LHCN-M2 (cell line): ENCODE results near the gene ATG13. TPM values are rescaled to one million over a fixed set of nuclear protein-coding genes. Genes with fewer than 3 reads are reported as not detected.
"Not testable (repeated sequence)": the region's sequence is repeated elsewhere in the genome, so short reads cannot be mapped to it uniquely, and the experiment has no call there.

Experiments used
- DNase-seq: peaks from one replicate; pipeline ENCODE4 v3.0.0-alpha.2; 2012; ENCODE audit warnings: low read depth
- total RNA-seq: library from RNA; depleted of rRNA; stranded (reverse); fragments of >200 nt; gene quantifications from 2 replicates; pipeline ENCODE4 v1.2.3, GENCODE V29; 2014

Gene ATG13
- total RNA-seq, 1 experiment from 2014 or later = 54.2 TPM

DNA sequence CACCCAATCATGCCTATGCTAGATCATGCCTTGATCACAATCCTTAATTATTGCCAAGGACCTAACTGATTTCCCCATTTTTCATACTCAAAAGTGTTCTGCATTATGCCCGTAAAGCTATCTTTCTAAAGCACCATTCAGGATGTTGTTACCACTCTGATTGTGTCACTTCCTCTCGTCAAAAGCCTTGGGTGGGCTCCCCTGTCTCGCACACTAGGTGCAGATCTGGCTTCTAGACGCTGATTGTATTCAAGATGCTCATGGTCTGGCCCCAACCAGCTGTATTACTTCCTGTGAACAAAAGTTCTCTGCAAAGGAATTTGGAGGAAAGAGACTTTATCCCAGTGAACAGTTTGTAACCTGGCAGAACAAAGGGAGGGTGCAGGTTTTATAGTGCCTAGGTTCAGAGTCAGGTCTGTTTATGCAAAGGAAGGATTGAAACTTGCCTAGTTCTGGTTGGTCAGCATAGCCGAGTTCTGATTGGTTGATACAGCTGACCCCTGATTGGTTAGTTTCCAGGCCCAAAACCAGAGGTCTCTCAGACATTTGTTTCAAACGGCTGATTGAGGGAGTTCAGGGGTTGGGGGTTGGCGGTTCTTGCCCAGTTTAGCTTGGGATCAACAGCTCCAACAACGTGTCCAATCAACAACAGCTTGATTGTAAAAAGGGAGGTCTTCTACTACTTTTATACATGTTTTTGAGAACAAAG lies 25.4 kb downstream of the ATG13 start:
- DNase-seq = no peak

DNA sequence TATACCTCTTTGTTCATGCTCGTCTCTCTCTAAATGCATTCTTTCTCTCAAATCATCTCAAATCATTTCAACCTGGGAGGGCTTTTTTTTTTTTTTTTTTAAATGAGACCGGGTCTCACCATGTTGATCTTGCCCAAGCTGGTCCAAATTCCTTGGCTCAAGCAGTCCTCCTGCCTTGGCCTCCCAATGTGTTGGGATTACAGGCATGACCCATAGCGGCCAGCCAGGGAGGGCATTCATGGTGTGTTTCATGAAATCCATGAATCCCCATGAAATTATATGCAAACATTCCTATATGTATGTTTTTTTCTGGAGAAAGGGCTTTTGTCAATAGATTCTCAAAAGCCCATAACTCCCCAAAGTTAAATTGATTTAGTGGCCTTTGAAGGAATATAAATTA lies 26.2 kb downstream of the ATG13 start:
- DNase-seq = no peak

DNA sequence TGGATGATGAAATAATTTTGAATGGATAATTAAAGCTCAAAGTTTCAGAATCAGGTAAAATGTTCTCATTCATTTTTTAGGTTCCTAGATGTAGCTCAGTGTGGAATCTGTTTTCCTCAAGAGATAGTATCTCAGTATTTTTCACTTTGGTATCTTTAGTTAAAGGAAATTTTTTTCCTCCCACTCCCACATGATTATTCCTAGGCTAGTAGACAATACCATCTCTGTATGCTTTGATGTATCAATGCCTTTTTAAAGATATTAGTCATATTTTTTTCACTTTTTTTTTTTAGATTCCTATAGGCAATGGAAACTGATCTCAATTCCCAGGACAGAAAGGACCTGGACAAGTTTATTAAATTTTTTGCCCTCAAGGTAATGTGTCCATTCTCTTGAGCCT lies 26.6 kb downstream of the ATG13 start:
- no peak for DNase-seq

- DNase-seq = peak; percentile 97
Measured at GRCh38 chr11:46649180-46649738, 31.9 kb downstream of the ATG13 start.

DNA sequence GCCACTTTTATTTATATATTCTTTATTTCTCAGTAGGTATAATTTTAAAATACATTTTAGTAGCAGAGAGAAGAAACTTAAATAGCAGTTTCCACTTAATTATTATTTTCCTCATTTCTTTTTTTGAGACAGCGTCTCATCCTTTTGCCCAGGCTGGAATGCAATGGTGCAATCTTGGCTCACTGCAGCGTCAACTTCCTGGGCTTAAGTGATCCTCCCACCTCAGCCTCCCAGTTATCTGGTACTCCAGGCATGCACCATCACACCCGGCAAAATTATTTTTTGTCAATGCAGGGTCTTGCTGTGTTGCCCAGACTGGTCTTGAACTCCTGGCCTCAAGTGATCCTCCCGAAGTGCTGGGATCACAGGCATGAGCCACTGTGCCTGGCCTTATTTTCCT lies 38.3 kb downstream of the ATG13 start:
- DNase-seq = no peak

DNA sequence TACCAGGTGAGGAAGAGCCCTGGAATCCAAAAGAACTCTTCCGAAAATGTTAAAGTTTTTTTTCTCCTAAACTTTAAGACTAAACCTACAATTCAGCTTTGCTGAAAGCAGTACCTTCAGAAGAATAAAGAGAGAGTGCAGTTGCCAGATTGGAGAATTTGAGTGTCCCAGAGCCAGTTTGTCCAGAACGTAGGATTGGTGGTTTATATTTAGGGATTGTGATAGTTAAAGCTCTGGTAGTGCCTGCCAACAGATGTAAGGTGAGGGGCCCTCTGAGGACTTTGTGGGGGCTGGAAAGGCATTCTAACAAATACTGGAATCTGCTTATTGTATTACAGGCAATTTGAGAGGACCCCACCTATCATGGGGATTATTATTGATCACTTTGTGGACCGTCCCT lies 39.8 kb downstream of the ATG13 start:
- no peak for DNase-seq

DNA sequence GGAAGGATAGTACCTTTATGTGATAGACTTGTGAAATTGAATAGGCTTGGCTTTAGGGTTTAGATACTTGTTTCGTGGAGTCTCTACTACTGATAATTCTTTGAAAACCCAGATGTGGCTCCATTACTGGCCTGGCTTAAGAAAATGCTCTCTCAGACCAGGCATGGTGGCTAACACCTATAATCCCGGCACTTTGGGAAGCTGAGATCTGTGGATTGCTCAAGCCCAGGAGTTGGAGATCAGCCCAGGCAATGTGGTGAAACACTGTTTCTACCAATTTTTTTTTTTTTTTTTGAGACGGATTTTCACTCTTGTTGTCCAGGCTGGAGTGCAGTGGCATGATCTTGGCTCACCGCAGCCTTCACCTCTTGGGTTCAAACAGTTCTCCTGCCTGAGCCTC lies 40.9 kb downstream of the ATG13 start:
- peak; percentile 77 for DNase-seq

- DNase-seq = peak; percentile 92
Measured at GRCh38 chr11:46659908-46660307, 42.6 kb downstream of the ATG13 start.

DNA sequence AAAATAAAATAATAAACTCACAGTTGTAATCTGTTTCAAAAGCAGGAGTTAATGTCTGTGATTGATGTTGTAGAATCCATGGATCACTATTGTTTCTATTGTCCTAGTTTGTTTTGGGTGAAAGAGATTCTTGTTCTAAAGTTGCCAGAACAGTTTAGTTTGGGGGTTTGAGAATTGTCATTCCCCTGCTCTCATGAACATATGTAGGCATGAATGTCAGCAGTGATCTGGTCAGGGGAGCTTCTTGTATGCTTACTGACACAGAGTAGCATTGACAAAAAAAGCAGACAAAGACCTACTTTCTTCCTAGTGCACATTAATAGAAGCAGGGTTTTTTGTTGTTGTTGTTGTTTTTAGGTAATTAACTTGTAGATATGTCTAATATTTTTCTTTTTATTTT lies 44.5 kb downstream of the ATG13 start:
- no peak for DNase-seq

DNA sequence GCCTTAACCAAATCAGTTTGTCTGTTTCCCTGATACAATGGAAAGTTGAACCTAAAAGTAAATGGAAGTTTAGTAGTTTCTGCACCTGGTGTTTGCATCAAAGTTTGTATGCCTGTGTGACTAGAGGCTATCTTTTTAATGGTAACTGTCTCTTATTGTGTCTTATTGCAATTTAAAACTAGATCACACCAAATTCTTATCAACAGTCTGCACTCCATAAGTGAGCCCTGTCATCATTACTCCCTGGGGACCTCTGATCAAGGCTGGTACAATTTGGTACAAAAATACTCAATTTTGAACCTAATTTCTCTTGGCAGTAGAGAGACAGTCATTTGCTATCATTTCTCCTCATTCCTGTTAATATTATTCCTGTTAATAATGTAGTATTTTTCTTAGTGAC lies 45.0 kb downstream of the ATG13 start:
- no peak for DNase-seq

- DNase-seq = no peak
Measured at GRCh38 chr11:46663277-46663940, 46.1 kb downstream of the ATG13 start.

- no peak for DNase-seq
Measured at GRCh38 chr11:46664612-46665011, 47.3 kb downstream of the ATG13 start.

- no peak for DNase-seq
Measured at GRCh38 chr11:46665356-46665755, 48.0 kb downstream of the ATG13 start.

GRCh38 chr11:46666516-46666915 lies 49.2 kb downstream of the ATG13 start:
- DNase-seq = no peak

GRCh38 chr11:46667043-46667481 lies 49.7 kb downstream of the ATG13 start:
- DNase-seq = no peak

GRCh38 chr11:46668480-46669085 lies 51.2 kb downstream of the ATG13 start:
- no peak for DNase-seq

GRCh38 chr11:46669711-46670139 lies 52.4 kb downstream of the ATG13 start:
- no peak for DNase-seq

DNA sequence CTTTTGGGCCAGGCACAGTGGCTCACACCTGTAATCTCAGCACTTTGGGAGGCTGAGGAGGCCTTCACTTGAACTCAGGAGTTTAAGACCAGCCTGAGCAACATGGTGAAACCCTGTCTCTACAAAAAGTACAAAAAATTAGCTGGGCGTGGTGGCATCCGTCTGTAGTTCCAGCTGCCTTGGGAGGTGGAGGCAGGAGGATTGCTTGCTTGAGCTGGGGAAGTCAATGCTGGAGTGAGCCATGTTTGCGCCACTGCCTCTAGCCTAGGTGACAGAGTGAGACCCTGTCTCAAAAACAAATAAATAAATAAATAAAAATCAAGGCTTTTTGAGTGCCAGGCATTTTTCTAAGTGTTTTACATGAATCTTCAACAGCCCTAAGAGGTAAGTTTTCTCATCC lies 53.2 kb downstream of the ATG13 start:
- not testable (repeated sequence) for DNase-seq

GRCh38 chr11:46671958-46672315 lies 54.6 kb downstream of the ATG13 start:
- DNase-seq = no peak

DNA sequence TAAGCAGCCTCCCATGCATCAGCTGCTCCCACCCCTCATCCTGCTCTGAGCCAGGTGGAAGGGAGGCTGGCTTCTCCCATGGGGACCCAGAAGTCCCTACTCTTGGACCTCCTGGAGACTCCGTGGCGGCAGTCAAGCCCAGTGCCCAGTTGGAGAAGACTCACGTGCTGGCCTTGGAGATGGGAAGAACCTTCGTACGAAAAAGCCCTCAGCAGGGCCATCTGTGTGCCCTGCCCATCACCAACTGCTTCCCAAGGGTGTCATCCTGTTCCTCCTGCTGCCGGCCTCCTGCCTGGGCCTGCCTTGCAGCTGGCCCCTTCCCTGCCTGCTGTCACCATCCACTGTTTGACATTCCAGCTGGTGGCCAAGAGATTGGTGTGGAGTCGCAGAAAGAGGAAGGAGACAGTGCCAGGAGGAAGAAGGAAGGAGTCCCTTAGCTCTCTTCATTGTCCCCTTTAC lies 55.1 kb downstream of the ATG13 start:
- no peak for DNase-seq

DNA sequence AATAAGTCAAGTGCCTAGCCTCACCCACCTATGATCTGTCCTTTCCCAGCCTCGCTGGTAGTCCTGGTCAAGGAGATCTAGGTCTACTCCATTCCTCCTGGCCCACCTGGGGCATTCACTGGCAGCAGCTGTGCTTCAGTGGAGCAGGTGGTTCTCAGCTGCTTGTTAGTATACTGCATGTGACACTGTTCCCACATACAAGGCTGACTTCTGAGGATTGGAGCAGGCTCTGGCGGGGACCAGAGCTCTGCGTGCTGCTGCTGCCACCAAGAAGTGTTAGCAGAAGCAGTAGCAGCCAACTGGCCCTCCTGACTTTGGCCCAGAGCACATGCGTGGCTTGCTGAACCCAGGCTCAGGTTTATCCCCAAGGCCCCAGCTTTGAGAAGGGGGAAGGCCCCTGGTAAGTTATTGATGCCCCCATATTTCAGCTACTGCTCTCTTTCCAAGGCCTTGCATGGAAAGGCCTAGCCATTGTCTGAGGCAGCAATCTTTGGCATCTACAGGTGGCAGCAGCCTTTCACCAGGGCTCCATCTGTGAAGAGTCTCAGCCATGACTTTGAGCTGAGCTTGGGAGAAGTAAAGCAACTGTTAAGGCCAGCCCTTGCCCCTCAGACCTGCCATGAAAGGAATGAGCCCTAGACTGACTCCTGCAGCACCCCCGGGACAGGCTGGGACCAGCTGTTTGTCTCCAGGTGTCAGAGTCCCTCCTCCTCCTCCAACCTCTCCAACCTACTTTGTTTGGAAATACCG lies 56.5 kb downstream of the ATG13 start:
- no peak for DNase-seq
